Measurements from ENCODE around the gene TRIM26. TPM values are rescaled to one million over a fixed set of nuclear protein-coding genes. Genes with fewer than 3 reads are reported as not detected.

Gene TRIM26
- total and polyA plus RNA-seq, 2 of the 8 experiments (the other 6 are each of a cell fraction or from before 2014, with no cell fraction given), result 21.5 to 32.3 TPM

GRCh38 chr6:30154061-30154460, 59.1 kb downstream of the TRIM26 start (continued):
- no peak for TF ChIP-seq USF2 (IDR thresholded peaks at IDR 0.05; ENCODE audit: low read length)
- TF ChIP-seq FOSL1 (IDR thresholded peaks at IDR 0.05; ENCODE audit: insufficient read depth, low read depth, low read length), result no peak
- TF ChIP-seq BACH1 (IDR thresholded peaks at IDR 0.05; ENCODE audit: low read length), result no peak
- no peak for TF ChIP-seq YY1 (IDR thresholded peaks at IDR 0.05; ENCODE audit: low read depth, low read length)
- TF ChIP-seq EZH2 (IDR thresholded peaks at IDR 0.05; ENCODE audit: low read depth, low read length, severe bottlenecking), result no peak
